Ovary (tissue), 3 donors: ENCODE data around the gene SRRM5.

ENCODE experiments used
- CTCF ChIP-seq, 3 donors: fragments of 450-650 bp in 2 of 3; fragments of 200-600 bp in 1 of 3; IDR thresholded peaks; one replicate each; pipeline versions ENCODE4 v1.5.1 to v1.8.0; 2016 to 2022; ENCODE audit warnings: antibody characterized with exemption in 3 of 3, mild to moderate bottlenecking in 1 of 3
- EP300 ChIP-seq: sonication (generic); formaldehyde crosslinking; IDR thresholded peaks from one replicate; pipeline ENCODE4 v1.6.1; 2017; ENCODE audit warnings: antibody characterized with exemption
- POLR2A ChIP-seq: fragments of 450-650 bp; IDR thresholded peaks from one replicate; pipeline ENCODE4 v1.6.1; 2017; ENCODE audit warnings: antibody characterized with exemption, mild to moderate bottlenecking, moderate library complexity
- donor health status: DM: no; HTN: no; CAD: no.

GRCh38 chr19:43597876-43598275, 14.0 kb upstream of the SRRM5 start:
- no peak for TF ChIP-seq CTCF (IDR thresholded peaks at IDR 0.05)
- TF ChIP-seq POLR2A, result no peak
- no peak for TF ChIP-seq EP300
